ENCODE measurements around the gene SPTBN1.

SPTBN1 gene

DNA sequence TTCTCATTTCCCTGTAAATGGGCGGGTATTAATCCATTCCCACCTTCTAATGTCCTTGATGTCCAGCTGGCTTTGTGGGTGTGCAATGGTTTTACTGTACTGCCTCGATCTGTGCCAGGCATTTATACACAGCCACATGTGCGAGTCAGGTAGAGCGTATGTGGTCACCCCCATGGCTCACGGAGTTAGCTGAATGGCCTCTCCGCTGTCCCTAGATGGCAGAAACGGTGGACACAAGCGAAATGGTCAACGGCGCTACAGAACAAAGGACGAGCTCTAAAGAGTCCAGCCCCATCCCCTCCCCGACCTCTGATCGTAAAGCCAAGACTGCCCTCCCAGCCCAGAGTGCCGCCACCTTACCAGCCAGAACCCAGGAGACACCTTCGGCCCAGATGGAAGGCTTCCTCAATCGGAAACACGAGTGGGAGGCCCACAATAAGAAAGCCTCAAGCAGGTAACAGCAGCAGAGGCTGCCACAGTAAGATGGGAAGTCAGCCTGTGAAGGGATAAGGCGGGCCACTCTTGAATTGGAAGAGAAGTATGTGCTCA lies 208.2 kb downstream of the SPTBN1 start:
- FAIRE-seq, result no peak

DNA sequence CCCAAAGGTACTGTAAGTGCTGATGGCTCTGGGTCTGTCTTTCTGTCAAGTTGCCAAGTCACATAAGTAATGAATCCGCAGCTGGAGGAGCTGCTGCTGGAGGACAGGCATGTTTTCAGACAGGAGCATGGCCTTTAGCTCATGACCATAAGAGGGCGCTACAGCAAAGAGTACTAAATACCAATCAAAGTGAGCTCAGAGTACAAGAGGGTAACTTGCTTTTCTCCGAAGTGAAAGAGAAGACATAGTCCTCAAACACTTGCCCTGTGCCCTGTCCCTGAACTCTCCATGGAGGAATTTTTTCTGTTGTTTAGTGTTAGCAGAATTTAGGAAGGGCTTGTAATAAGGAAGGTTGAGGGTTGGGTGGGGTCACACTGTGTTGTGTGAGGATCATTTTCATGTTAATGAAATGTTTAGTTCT lies 209.3 kb downstream of the SPTBN1 start:
- no peak for FAIRE-seq

DNA sequence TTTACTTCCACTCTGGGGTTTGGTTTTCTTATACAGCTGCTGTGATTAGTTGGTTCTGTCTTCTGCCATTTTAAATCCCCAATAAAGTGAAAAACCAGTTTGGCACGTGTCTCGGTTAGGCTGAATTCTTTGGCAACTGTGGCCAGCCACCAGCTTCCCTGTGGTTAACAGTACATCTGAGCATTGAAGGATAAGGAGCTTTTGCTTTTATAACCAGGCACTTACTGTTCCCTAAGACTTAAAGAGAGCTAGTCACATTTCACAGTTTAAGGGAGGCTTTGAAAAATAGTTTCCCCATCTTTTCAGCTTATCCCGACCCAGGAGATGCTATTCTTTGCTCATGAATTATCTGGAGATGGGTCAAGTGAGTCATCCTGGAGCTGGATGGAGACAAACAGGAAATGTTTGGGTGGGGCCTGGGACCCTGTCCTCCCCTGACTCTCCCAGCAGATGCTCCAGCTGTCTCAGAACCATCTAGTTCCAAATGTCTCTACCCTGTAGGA lies 210.1 kb downstream of the SPTBN1 start:
- FAIRE-seq, result no peak

DNA sequence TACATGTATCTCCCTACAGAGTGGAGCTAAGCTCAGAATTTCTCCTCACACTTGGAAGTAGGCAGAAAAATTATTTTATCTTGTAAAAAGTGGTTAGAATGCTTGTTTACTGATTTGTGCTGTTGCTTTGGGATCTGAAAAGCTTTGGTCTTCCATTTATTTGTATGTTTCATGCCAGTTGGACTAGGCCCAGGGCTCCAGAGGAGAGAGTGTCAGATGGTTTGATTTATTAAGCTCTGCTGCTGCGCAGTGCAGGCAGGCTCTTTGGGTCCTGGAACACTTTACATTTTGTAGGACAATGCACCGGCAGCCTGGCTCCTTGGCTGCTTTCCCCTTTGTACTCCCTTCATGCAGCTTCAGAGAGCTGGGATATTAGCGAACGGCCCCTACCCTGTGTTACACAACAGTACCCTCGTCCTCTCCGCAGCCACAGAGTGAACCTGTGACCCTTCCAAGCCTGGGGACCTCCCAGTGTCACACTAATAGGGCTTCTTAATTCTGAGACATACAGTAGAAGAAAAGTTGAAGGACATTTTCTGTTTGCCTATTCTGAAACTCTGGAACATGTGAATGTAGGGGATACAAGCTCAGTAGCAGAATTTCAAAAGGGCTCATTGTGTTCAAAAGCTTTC lies 210.6 kb downstream of the SPTBN1 start:
- no peak for FAIRE-seq

DNA sequence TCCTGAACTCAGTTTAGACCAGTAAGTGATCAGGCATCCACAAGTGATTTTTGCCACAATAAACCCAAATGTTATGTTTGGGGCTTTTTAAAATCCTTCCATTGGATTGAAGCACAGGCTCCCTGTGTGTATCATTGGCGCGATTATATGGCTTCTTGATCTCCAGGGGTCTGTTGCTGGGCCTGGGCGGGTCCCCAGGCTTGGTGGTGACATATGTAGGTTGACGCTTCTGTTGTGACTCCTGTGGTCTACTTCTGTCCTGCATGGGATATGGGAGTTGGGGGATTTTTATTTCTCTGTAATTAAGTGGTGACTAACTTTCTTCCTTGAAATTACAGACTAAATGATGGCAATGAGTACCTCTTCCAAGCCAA lies 211.1 kb downstream of the SPTBN1 start:
- no peak for FAIRE-seq

DNA sequence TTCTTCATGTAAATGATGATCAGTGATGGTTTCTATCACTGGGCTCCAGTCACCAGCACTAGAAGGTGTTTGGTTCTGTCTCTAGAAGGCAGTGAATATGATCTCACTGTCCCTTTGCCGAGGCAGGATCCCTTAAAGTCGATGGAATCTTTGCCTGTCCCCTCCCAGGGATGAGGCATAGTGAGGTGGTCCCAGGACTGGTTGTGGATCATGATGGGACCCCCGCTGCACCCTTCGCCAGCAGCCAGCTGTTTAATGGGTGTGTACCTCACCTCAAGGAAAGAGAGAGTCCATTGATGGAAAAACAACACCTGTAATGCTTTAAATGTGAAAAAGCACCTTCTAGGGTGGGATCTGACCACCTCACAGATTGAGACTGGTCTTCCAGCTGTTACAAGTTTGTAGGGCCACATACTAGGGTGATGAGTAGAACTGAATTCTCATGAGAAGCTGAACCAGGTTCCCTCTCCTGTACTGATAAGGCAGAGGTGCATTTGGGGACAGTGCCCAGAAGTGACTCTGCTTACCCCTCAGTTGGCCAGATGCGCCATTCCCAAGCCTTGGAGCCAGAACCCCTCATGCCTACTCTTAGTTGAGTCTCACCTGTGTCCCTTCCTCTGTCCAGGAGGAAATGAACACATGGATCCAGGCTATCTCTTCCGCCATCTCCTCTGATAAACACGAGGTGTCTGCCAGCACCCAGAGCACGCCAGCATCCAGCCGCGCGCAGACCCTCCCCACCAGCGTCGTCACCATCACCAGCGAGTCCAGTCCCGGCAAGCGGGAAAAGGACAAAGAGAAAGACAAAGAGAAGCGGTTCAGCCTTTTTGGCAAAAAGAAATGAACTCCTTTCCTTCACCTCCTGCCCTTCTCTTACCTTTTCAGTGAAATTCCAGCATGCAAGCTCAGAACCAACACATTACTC lies 211.9 kb downstream of the SPTBN1 start:
- FAIRE-seq, result no peak

DNA sequence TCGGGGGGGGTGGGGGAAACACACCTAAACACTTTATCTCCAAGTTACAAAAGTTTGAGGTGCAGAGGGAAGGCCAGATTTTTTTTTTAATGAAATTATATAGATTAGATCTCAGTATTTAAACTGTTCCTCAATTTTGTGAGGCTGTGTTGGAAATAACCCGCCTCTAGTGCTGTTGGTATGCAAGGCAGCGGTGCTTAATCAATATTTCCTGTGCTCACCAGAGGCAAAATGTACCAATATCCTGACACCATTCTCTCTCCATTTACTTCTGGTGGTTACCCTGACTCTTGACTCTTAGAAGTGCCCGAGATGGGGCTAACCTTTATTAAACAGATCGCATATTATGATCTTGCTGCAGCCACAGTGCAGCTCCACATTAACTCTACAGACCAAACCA lies 212.6 kb downstream of the SPTBN1 start:
- FAIRE-seq, result no peak

DNA sequence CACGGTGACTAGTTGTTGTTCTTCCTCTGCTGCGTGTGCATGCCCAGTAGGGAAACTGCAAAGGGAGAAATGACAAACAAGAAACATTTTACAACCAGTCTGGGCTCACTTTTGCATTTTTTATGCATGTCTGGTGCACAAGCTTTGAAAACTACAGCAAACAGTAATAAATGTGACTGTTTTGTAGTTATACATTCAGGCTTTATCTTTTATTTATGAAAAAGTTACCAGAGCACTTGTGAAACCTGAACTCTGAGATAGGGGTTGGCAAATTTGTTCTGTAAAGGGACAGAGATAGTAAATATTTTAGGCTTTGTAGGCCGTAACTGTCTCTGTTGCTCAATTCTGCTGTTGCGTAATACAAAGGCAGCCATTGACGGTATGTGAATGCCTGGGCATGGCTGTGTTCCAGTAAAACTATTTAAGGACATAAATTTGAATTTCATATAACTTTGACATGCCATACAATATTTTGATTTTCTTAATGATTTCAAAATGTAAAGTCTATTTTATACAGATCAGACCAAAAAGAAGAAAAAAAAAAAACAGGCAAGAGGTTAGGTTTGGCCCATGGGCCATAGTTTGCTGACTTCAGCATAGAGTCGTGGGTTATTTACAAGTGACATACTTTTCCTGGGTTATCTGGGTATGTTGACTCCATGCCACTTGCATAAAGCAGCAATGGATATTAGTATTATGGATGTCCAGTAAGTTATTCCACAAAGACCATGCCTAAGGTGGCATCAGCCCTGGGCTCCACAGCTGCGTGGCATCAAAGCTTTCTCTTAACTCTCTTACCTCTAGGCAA lies 213.8 kb downstream of the SPTBN1 start:
- FAIRE-seq, result no peak

DNA sequence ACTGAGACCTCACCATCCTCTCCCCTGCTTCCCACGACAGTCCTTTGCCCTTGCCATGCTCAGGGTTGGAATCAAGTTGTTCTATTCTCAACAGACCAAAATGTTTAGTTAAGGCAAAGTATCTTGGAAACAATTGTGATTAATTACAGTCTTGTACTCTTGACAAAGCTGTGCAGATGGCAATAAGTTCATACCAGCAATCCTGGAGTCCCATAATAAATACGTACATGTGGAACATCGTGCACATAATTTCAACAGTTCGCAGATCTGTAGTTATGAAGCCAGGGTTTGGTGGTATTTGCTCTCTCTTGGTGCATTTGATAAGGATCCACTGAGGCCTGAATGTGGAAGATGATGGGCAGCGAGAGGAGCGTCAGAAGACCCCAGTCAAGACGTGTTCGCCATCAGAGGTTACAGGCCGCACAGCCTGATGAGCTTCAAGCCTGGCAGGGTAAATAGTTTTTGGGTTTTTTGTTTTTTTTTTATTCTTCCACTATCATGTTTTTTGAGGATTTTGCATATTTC lies 214.4 kb downstream of the SPTBN1 start:
- FAIRE-seq, result no peak

DNA sequence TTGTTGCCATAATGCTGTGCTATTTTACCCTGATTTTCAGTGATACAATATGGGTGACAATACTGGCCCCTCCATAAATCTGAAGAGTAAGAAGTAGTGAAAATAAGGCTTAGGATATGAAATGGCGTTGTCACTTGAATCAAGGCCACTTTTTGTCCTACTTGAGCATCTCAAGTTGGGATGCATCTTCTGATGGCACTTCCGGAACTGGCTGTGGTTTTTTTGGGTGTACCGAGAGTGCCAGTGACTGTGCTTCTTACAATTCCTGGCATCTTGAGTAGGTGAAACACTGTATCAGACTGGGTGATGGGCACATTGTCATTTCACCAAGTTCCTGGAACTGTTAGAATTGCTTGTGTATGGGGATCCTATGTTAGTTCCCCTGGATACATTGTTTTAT lies 214.9 kb downstream of the SPTBN1 start:
- no peak for FAIRE-seq

DNA sequence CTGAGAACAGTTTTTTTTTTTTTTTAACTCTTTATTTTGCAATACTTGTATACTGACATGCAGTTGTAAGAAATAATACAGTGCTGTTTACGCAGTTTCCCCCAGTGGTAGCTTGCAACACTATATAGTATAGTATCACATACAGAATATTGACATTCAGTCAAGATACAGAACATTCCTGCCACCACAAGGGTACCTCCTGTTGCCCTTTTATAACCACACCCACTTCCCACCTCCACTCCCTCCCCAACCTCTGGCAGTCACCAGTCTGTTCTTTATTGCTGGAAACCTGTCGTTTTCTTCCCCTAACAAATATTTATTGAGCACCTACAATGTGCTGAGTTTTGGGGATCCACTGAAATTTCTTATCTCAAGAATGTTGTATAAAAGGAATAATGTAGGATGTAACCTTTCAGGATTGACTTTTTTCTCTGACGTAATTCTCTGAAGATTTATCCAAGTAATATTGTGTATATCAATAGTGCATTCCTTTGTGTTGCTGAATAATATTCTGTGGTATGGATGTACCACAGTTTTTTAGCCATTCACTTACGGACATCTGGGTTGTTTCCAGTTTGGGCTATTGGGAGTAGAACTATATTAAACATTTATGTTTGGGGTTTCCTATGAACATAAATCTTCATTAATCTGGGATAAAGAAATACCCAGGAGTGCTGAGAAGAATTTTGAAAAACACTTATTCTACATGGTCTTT lies 215.9 kb downstream of the SPTBN1 start:
- FAIRE-seq, result no peak

DNA sequence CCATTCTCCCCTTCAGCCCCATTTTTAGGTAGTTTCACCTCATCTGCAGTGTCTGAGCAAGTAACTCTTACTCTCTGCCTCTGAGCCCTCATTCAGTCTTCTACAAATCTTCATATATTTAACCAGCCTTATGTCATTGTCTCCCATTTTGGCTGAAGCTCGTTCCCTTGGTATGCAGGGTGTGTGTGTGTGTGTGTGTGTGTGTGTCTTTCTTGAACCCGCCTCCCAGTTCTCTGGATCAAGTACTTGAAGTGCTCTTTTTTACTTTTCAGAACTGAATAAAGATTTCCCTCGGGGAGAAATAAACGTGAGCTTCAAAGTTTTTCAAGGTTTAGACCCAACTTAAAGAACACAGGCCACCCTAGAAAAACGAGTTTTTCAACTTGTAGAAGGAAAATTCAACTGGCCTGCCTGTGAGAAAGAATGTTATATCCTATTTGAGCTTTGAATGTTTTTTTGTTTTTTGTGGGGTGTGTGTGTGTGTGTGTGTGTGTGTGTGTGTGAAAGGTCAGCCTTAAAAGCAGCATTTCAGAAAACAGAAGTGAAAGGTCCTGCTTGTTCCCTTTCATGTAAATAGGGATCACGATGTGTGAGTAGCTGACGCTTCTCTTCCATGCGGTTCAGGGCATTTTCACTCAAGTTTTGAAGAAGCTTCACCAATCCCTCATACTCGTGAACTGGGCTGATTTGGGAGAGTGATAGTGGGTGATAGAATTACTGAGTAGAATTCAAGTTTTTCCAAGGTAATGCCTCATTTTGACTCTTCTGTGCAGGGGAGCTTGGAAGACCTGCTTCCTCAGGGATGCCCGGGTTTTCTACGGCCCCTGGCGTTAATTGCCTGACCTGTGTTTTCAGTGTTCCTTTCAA lies 216.7 kb downstream of the SPTBN1 start:
- no peak for FAIRE-seq

DNA sequence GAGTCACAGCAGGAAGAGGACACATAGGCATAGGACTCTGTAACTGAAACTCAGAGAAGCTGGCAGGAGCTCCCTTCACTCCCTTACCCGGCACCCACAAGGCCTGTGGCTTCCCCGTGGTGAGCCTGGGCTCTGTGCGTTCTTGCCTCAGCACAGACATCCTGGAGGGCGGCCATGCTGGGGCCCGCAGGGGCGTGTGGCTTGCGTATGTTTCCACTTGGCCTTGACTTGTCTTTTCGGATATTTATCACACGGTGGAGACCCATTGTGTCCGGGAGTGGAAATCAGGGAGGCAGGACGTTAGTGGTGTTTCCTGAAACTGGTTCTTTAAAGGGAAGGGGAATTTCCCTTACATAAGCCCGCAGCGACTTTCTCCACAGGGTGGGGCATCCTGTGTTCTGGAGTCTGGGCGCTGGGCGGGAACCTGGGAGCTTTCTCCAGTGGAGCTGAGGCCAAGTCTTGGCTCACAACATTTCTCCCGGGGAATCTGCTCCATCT lies 217.4 kb downstream of the SPTBN1 start:
- FAIRE-seq, result no peak

DNA sequence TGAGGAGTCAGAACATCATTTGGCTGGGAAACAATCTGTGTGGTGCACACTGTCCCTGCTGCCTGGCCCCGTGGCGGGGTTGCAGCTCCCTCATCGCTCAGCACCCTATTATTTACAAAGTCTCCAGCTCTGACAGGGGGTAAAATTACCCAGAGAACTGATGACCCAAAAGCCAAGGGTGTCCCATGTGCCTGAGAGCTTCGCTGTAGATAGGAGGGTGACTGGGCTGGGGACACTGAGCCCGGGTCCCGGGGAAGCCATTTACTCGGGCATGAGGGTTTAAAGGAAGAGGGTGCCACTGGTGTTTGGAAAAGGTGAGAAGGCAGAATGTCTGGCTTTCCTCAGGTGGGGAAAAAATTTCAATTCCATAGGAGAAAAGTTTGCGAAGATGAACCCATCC lies 219.2 kb downstream of the SPTBN1 start:
- no peak for FAIRE-seq

DNA sequence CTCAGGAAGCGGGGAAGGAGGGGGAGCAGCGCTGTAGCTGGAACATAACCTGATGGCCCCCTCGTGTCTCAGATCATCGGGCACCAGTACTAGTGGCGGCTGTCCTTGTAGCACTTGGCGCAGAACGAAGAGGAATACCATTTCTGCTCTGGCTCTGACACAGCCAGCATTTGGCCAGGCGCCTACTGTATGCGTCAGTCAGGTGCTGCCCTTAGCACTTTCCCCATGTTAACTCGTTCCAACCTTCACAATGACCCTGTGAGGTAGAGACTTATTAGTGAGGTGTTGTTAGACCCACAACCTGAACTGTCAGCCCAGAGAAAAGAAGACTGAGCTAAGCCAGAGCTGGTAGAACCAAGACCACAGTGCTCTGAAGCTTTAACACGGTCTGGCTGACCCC lies 219.6 kb downstream of the SPTBN1 start:
- FAIRE-seq, result no peak

DNA sequence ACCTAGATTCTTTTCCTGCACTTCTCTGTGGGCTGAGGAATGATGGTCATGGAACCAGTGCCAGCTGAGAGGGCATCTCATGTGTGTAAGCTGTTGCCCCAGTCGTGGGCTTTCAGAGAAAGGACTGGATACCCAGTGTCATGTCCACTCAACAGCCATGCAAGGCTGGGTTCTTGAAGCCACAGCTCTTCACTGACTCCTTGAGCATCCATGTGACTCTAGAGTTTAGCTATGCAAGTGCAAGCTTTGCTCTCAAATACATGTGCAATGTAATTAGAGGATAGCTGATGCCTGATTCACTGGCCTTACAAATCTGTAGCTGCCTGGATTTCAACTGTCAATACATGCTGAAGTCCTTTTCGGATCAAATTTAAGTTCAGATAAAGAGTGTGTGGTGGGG lies 220.5 kb downstream of the SPTBN1 start:
- no peak for FAIRE-seq

DNA sequence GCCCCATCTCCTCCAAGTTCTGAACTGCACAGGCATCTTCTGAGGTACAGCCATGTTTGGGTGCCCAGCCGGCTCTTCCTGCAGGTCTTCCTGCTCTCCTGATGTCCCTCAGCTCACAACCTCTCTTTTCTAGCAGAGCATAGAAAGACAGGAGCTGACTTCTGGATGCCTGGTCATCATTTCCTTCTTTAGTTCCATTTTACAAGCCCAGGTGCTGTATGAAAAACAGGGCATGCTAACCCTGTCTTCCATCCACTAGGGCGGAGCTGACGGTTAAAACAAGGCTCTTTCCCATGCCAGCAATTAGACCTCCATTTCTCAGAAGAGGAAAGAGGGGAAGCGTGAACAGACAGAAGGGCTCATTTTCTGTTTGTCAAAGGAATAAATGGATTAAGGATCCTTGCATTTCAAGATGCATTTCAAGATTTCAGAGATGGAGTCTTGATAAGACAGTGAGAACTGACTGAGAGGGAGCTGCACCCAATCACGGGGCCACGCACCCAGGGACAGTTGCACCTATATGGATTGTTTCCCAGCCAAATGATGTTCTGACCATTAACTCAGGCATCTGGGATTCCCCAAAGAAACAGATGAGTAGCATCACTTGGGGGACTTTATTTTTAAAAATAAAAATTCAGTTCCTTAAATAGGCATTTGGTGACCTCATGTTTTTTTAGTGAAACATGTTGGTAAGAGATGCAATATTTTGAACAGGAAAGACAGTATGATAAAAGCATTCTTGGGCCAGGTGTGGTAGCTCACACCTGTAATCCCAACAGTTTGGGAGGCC lies 221.5 kb downstream of the SPTBN1 start:
- FAIRE-seq, result no peak

DNA sequence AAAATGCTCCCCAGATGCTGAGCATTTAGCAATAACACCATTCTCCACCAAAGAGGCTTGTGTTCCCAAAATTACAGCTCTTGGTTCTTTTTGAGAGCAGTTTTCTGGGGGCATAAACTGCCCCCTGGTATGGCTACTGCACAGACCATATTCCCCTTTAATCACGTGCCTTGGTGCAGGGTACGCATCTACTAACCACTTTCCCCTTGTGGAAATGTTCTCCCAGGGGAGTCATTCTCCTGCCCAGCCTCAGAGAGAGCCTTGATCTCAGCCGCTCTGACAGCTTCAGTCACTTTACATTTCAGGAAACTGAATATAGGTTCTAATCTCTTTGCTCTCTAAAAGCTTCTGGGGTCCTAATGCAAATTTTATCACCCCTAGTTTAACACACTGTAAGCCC lies 222.6 kb downstream of the SPTBN1 start:
- no peak for FAIRE-seq

DNA sequence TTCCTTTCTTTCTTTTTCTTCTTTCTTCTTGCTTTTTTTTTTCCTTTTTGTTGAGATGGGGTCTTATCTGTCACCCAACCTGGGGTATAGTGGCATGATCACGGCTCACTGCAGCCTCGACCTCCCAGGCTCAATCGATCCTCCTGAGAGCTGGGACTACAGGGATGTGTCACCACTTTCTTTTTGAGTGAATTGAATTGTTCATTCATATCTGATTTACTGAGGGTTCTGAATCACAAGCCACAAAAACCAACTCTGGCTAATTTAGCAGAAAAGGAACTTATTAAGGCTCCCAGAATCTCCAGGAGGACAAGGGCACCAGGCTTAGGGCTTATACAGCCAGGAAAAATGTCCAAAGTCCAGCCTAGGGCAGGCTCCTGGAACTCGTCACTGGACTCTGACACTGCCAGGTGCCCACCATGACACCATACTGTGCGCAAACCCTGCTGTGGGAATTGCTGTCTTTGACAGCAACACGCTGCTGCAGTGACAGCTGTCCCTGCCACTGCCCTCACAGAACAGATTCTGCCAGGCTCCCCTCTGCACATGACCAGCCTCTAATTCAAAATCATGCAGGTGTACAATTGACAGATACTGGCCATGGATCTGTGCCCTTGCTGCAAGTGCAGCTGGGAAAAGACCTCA lies 224.4 kb downstream of the SPTBN1 start:
- FAIRE-seq, result no peak

DNA sequence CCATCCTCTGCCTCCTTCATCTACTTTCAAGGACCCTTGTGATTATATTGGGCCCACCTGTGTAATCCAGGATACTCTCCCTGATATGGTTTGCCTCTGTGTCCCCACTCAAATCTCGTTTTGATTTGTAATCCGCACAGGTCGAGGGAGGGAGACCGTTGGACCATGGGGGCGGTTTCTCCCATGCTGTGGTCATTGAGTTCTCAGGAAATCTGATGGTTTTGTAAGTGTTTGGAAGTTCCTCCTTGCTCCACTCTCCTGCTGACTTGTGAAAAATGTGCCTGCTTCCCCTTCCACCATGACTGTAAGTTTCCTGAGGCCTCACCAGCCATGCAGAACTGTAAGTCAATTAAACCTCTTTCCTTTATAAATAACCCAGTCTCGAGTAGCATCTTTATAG lies 225.3 kb downstream of the SPTBN1 start:
- no peak for FAIRE-seq
